HG03342 (cell line): ENCODE data around the gene ITFG1.
"Not testable (repeated sequence)": the region's sequence is repeated elsewhere in the genome, so short reads cannot be mapped to it uniquely, and the experiment has no call there.

Experiments
- ATAC-seq: cut with Tn5 transposase; IDR thresholded peaks from one replicate; pipeline ENCODE4 v1.9.1; 2021; ENCODE audit warnings: mild to moderate bottlenecking, moderate library complexity; ENCODE audit not compliant: unreplicated experiment

Gene ITFG1

DNA sequence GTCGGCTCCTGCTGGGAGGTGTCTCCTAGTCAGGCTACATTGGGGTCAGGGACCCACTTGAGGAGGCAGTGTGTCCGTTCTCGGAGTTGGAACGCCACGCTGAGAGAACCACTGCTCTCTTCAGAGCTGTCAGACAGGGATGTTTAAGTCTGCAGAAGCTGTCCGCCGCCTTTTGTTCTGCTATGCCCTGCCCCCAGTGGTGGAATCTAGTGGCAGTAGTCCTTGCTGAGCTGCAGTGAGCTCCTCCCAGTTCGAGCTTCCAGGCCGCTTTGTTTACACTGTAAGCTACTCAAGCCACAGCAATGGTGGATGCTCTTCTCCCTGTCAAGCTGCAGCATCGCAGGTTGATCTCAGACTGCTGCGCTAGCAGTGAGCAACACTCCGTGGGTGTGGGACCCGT lies 36.0 kb downstream of the ITFG1 start:
- ATAC-seq, result no peak

DNA sequence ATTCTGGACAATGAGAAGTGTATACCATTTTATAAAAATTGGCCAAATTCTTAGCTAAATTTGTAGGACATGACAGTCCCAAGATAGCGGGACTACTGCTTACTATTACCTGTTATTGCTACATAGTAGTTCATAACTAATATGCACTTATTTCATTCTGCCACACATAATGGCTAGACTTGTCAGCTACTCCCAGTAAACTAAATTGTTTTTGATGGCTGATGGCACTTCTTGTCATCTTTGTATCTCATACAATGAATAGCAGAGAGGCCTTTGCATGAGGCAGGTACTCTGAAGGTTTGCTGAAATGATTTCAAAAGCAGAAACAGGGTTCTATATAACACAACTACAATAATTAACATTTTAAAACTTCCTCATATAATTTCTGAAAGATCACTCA lies 44.0 kb downstream of the ITFG1 start:
- ATAC-seq, result no peak

DNA sequence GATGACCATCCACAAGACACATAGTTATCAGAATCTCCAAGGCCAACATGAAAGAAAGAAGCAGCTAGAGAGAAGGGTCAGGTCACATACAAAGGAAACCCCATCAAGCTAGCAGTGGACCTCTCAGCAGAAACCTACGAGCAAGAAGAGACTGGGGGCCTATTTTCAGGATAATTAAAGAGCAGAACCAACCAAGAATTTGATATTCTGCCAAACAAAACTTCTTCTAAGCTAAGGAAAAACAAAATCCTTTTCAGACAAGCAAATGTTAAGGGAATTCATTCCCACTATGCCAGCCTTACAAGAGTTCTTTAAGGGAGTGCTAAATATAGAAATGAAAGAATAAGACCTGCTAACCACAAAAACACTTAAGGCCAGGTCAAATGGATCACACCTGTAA lies 47.8 kb downstream of the ITFG1 start:
- ATAC-seq, result no peak

DNA sequence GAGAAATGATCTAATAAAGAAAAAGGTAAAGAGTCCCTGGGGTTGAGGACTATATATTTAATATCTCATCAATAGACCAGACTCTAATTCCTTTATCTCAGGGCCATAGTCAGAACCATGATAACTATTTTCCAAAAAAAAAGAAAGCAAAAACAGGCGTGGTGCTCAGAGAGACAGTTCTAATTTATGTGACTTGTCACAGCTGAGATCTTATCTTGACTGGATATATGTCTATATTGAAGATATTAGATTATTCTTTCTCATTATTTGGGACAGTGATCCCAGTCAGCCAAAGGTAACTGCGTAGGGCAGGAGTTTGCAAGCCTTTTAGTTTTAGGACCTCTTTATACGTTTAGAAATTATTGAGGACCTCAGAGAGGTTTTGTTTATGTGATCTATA lies 52.4 kb downstream of the ITFG1 start:
- ATAC-seq, result no peak

DNA sequence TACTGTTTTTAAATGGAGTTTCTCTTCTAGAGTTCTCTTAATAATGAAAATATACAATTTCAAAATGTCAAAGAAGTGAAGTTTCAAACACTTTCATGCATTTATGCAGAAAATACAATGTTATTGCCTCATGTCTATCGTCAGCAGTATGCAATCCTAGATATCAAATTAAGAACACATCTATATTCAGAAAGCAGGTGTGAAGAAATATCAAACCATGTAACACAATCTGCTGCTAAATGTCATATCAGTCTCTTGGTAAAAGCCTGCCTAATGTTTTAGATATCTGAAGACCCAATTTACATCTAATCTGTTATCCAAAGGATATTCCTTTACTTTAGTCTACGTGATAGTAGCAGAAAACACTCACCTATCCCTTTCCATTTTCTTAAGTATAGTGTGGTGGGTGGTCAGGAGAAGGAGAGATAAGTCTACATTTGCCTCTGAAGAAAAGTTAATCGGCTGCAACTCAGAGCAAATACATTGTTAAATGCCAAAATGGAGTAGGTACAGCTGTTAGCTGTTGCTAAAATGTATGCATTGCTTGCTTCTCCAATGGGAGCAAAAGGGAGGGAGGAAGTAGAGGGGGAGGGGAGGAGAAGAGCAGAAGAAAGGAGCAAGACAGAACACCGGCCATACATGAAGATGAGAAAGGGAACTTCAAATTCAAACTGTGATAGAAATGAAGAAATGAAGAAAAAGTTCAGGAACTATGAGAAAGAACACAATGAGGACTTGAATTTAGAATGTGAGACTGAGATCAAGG lies 64.9 kb downstream of the ITFG1 start:
- ATAC-seq, result no peak

DNA sequence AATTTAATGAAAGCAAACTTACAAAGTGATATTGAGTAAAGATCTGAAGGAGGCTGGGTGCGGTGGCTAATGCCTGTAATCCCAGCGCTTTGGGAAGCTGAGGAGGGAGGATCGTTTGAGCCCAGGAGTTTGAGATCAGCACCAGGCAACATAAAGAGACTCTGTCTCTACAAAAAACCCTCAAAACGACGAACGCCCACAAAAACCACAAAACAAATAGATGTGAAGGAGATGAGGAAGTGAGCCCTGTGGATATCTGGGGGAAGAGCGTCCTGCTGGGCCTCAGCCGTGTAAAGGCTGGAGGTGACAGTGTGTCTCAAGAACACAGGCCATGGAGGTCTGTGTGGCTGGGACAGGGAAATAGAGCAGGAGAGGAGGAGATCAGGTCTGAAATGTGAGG lies 68.8 kb downstream of the ITFG1 start:
- peak; percentile 95 for ATAC-seq

DNA sequence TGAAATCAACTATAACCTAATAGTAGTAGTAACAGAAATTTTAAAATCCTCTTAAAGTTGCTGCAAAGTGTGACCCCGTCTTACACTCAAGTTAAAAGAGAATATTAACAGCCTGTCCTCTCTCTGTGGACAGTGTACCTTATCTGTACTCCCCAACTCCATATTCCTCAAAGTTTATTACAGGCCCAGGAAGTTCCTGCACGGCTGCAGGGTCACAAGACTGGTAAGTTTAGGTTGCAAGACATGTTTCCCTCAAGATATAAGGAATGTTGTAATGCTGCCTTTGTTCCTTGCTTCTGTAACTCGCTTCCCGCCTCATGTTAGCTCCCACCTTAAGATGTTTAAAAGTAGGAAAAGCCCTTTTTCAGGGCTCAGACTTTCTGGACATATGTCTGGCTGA lies 72.2 kb downstream of the ITFG1 start:
- ATAC-seq, result no peak

DNA sequence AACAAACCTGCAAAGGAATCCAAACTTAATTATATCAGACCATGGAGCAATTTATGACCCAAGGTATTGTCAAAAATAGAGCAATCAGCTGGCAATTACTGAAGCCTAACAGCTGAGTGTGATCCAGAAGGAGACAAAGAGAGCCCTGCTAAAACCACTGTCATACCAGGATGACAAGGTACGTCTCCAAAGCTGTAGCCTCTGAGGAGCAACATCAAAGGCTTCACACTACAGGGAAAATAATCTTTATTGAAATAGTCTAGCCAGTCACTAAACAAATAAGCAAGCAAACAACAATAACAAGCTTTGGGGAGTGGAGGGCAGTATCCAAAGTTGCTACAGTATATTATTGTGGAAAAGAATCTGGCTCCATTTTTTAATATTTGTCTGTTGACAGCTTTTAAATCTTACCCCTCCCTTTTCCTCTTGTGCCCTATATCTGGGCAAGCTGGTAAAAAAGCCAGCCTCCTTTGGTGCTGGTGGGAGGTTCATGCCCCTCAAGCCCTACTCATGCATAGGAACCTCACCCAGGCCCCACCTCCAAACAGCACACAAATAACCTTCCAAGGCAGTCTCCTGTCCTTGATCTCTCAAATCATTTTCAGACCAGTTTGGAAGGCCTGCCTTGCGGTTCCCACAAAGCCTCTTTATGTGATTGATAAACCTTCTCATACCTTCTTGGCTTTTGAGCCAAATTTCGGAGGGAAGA lies 73.7 kb downstream of the ITFG1 start:
- no peak for ATAC-seq

DNA sequence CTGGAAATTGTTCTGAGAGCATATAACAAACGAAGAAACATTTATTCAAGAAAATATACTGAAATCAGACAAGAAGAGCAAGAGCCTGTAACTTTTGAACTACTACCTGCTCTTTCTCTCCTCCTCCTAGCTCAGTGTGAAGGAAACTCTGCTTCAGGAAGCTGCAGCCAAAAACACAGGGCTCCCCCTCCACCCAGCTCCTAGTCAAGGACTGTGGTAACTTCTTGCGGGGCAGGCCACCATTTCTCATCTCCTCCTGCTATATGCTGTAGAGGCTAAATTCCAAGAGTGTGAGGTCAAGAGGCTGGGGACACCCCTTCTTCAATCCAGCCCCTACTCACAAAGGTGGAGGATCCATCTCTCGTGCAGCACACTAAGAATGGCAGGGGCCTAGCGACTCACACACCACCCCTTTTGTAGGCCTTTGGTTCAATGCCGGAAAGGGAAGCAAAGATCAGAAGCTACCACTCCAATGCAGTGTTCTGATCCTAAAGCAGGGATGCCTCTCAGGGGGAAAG lies 74.6 kb downstream of the ITFG1 start:
- ATAC-seq, result no peak

DNA sequence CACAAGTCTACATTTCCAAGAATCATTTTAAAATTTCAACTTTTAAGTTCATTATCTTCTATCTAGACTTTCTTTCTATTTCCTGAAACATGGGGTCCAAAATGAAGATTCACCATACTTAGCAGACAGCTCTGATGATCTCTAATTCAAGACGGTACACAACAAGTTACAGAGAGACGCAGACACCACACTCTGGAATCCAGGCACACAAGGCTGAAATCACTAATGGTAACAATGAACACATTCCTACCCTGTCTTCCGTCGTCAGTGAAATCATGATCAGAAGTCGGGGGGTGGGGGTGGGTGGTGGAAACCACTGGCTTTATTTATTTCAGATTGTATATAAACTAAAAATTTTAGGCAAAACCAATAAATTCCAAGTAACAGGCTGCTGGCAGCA lies 78.5 kb downstream of the ITFG1 start:
- no peak for ATAC-seq

DNA sequence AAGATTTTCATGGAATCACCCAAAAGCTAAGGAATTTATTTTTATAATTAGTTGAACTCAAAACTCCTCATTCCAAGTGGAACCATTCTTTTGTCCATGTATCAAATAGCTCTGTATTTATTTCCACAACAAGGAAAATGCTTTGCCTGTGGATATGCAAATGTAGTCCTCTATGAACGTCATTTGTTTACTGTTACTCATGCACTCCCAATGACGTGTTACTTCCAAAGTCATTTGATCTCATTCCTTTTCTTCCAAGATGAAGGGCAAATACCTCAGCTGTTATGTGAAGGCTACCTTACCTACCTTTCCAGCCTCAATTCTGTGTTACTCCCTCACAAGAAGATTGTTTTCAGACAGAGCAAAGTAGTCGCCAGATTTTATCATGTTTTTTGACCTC lies 83.7 kb downstream of the ITFG1 start:
- ATAC-seq, result no peak

DNA sequence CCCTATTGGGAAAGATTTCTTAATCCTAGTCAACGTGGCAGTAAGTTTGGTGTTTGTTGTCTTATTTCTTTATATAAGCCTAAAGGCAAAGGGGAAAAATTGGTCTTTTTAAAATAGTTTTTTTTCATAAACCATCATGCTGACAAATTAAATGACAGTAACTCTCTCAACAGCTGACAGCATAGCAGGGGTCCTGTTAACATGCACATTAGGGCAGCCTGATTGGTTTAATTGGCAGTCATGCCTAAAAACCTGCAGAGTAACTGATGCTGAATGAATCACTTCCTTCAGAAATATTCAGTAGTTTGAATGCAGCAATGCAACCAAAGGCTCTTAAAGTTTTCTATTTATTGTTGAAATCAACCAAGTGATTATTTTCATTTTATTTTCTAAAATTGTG lies 85.4 kb downstream of the ITFG1 start:
- ATAC-seq, result no peak

DNA sequence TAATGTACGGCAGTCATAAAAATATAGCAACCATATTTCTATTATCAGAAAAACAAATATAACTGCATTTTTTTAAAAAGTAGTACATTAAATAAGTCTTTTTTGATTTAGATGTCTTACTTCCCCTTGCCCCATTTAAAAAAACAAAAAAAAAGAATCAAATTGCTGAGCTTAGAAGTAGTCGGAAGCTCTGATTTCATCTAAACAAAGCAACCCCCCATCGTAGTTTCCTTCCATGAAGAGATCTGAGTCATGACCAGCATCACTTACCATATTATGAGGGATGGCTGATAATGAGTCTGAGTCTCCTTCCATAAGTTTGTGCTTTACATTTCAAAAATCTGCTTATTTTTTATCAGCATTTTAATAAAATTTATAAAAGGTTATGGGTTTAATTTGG lies 86.2 kb downstream of the ITFG1 start:
- ATAC-seq, result no peak

DNA sequence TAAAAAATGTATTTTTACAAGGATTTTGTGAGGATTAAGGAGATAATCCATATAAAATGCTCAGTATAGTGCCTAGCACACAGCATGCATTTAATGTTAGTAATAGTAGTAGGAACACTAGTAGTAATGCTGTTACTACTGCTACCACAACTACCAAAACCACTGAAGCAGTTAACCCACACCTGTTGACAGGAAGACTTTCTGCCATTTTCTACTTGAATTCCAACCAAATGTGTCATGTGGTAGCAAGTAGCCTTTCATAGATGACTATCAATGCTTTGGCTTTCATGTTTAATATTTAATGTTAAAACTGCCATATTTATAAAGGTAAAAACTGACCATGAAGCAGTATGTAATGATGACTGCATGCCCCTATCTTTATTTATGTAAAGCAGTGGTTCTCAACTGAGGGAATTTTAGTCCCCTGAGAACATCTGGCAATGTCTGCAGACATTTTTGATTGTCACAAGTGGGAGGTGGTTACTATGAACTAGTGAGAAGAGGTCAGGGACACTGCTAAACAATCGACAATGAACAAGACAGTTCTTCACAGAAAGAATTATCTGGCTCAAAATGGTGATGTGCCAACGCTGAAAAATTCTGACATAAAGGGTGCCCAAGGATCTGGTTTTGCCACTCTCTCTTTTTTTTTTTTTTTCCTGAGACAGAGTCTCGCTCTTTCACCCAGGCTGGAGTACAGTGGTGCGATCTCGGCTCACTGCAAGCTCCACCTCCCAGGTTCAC lies 89.4 kb downstream of the ITFG1 start:
- ATAC-seq, result no peak

DNA sequence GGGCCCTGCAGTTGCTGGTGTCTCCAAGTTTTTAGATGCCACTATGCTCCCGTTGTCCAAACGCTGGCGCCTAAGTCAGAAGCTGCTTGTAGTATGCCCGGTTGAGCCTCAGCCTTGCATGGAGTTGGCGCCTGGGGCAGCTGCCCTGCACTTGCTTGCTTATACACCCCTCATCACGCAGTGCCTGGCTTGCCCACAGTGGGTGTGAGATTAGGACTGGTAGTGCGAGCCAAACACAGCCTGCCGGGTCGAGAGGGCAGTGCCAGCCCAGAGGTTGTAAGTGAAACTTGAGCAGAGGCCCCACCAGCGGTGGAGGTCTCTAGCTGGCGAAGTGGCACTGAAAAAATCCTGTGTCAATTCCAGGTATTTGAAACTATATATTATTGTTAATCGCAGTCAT lies 90.3 kb downstream of the ITFG1 start:
- ATAC-seq, result no peak

DNA sequence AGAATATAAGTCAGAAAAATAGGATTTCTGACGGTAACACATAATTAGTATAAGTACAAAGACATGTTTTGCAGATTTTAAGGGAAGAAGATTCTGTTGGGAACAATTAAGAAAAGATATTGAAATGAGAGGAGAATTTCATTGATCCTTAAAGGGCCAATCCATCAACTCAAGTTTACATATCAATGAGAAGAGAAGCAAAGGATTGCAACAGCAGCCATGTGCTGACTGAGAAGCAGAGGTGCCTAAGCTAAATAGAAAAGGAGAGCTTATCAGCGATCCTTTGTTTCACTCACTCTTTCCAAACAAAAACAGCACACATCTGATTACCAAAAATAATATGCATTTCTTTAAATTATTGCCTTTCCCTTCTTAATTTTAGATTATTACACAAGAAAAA lies 94.6 kb downstream of the ITFG1 start:
- ATAC-seq, result no peak

DNA sequence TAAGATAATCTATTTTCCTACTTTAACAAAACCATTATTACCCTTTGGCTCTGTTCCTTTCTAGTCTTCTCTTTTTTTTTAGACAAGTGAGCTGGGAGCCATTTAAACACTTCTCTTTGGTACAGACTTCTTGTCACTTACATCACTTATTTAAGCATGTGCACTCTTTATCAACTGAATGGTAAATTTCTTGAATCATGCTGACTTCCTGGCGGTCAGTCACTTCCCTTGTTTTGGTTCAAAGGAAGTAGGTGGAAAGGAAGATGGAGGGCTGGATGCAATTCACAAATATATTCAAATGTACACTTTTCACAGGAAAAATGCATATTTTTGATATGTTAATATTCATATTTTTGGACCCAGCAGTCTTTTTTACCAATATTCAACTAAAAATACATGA lies 97.1 kb downstream of the ITFG1 start:
- no peak for ATAC-seq

DNA sequence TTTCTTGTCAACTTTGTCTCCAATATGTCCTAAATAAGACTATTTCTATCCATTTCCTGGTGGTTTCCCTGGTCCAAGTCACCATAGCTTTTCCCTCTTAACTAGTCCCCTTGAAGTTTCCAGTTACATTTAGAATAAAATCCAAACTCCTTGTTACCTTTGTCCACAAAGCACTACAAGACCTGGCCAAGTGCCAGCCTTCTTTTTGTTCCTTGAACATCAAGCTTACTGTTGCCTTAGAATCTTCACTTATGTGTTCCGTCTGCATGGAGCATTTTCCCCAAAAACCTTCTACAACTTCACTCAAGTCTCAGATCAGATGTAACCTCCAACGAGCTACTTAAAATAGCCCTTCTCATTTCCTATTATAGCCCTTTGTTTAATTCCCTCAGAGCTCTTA lies 101.4 kb downstream of the ITFG1 start:
- ATAC-seq, result no peak

DNA sequence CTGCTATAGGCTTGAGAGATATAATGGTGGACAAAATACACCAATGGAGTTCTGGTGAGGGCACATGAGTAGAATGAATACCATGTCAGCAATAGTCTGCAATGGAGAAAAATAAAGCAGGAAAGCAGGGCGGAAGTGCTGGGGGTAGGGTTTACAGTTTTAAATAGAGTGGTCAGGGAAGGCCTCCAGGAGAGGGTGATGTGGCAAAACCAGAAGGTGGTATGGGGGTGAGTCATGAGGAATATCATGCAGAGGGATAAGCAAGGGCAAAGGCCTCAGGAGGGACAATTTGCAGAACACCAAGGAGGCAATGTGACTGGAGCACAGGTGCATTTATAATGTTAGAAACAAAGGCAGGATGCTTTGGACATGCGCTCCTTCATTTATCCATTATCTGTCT lies 102.0 kb downstream of the ITFG1 start:
- ATAC-seq, result no peak

DNA sequence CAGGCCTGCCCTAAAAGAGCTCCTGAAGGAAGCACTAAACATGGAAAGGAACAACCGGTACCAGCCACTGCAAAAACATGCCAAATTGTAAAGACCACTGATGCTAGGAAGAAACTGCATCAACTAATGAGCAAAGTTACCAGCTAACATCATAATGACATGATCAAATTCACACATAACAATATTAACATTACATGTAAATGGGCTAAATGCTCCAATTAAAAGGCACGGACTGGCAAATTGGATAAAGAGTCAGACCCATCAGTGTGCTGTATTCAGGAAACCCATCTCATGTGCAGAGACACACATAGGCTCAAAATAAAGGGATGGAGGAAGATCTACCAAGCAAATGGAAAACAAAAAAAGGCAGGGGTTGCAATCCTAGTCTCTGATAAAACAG lies 111.8 kb downstream of the ITFG1 start:
- ATAC-seq, result not testable (repeated sequence)

DNA sequence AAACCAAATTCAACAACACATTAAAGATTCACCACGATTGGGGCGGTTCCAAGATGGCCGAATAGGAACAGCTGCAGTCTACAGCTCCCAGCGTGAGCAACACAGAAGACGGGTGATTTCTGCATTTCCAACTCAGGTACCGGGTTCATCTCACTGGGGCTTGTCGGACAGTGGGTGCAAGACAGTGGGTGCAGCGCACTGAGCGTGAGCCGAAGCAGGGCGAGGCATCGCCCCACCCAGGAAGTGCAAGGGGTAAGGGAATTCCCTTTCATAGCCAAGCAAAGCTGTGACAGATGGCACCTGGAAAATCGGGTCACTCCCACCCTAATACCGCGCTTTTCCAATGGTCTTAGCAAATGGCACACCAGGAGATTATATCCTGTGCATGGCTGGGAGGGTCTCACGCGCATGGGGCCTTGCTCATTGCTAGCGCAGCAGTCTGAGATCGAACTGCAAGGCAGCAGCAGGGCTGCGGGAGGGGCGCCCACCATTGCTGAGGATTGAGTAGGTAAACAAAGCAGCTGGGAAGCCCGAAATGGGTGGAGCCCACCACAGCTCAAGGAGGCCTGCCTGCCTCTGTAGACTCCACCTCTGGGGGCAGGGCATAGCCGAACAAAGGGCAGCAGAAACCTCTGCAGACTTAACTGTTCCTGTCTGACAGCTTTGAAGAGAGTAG lies 113.7 kb downstream of the ITFG1 start:
- not testable (repeated sequence) for ATAC-seq
